Measurements from ENCODE around the gene INTS2.

DNA sequence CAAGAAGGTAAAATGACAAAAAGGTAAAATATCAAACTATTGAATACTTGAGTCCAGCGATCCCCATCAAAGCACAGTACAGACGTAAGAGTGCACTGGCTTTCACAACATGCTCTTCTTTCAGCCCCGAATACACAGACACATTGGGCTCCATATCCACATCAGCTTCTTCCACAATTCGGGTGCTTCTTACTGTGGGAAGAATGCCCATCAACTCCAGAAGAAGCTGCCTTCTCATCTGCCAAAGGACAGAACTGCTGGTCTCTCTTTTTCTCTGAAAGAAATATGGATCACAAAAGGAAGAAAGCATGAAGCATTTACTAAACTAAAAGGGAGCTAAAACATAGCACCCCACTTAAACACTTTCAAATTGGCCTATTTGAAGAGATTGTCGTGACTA, 20.4 kb downstream of the INTS2 start:
- TF ChIP-seq CTCF (IDR thresholded peaks at IDR 0.05) (no peak), POLR2A (IDR thresholded peaks at IDR 0.05) (no peak)

All from adrenal gland (tissue), 5 donors.